DMS 273 (cell line): ENCODE data around the gene CNOT11.
A peak's percentile ranks its signal among the peaks of the same experiment; 100 is the strongest.
"Not testable (repeated sequence)": the region's sequence is repeated elsewhere in the genome, so short reads cannot be mapped to it uniquely, and the experiment has no call there.

ENCODE experiments used
- DNase-seq: peaks from one replicate; lab custom pipeline; 2025; ENCODE audit not compliant: unreplicated experiment; lab: John Stamatoyannopoulos, UW

CNOT11 gene

DNA sequence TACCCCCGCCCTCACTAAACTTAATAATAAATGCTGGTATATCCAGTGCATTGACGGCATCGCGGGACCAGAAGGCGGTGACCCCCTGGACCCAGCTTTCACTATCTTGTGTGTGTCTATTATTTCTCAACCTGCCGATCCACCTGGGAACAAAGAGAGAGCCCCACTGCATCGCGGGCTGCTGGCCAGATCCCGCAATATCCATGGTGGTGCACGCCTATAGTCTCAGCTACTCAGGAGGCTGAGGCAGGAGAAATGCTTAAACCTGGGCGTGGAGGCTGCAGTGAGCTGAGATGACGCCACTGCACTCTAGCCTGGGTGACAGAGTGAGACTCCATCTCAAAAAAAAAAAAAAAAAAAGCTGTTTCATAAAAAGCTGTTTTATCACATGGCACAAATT is 7.8 kb upstream of the CNOT11 start:
- DNase-seq = not testable (repeated sequence)

DNA sequence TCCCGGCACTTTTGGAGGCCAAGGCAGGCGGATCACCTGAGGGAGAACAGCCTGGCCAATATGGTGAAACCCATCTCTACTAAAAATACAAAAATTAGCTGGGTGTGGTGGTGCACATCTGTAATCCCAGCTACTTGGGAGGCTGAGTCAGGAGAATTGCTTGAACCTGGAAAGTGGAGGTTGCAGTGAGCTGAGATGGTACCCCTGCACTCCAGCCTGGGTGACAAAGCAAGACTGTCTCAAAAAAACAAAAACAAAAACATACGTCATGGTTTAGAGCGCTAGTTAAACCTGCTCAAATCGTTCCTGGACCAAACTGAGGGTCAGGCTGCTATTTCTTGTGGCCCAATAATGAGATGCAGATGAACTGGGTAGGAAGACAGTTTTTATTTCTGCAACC is 7.2 kb upstream of the CNOT11 start:
- not testable (repeated sequence) for DNase-seq

DNA sequence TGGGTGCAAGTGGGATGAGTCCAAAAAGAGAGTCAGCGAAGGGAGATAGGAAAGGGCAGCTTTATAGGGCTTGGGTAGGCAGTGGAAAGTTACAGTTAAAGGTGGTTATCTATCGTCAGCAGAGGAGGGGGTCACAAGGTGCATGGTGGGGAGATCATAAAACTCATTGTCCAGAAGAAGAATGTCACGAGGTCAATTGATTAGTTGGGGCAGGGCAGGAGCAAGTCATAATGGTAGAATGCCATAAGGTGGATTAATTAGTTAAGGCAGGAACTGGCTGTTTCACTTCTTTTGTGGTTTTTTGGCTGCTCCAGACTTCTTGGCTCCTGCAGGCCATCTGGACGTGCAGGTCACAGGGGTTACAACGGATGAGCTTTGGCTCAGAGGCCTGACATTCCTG is 3.9 kb upstream of the CNOT11 start:
- not testable (repeated sequence) for DNase-seq

DNA sequence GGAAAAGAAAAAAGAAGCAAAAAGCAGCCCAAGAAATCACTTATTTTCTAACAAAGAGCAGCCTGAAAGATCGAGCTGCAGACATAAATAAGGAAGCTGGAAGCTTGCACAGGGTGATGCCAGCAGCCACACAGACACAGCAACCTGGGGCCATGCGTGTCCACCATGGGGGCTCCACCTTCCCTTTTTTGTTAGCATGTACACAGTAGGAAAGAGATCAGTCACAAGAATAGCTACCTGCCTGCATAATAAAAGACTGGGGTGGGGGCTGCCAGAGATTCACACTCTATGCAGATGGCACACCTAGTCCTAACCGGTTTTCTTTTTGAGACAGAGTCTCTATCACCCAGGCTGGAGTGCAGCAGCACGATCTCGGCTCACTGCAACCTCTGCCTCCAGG is 2.9 kb upstream of the CNOT11 start:
- no peak for DNase-seq

DNA sequence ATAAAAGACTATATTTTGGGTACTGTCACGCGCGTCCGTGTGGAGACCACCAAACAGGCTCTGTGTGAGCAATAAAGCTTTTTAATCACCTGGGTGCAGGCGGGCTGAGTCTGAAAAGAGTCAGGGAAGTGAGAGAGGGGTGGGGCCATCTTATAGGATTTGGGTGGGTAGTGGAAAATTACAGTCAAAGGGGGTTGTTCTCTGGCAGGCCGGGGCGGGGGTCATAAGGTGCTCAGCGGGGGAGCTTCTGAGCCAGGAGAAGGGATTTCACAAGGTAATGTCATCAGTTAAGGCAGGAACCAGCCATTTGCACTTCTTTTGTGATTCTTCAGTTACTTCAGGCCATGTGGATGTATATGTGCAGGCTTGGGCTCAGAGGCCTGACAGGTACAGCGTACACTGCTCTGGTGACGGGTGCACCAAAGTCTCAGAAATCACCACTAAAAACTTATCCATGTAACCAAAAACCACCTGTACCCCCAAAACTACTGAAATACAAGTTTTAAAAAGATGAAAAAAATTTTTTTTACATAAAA is 1.4 kb upstream of the CNOT11 start:
- DNase-seq = not testable (repeated sequence)

DNA sequence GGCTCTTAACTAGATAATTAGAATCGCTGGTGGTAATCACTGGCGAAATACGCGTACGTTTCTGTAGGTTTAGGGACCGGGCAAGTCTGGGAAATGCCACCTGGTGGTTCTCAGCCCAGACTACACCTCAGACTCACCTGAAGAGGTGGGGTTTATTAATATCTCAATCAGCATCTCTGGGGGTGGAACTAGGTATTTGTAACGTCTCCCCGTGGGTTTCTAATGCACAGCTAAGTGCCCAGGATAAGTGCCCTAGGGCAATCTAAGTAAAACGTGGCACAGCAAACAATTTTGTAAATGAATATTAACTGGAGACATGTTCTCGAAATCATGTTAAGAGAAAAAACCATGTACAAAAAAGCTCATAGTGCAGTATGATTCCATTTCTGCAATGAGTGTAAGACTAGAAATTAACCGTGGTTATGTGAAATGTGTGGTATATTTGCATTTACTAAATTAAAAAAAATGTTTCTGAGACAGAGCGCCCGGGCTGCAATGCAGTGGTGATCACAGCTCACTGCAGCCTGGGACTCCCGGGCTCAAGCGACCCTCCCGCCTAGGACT is 760 bp upstream of the CNOT11 start:
- peak; percentile 48 for DNase-seq

DNA sequence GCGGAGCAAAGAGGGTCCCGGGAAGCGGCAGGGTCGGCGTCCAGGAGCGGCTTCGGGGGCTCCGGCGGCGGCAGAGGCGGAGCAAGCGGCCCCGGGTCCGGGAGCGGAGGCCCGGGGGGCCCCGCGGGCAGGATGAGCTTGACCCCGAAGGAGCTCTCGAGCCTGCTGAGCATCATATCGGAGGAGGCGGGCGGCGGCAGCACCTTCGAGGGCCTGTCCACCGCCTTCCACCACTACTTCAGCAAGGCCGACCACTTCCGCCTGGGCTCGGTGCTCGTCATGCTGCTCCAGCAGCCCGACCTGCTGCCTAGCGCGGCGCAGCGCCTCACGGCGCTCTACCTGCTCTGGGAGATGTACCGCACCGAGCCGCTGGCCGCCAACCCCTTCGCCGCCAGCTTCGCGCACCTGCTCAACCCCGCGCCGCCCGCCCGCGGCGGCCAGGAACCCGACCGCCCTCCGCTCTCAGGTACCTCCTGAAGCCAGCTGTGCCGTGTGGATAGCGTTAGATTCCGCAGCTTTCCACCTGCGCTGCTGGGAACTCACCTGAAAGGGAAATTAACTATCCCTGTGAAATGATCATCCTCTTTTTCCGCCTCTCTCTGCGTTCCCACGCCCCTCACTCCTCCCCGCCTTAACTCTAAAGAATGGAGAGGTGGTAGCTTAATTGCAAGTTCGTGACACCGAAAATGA is 472 bp downstream of the CNOT11 start:
- peak; percentile 66 for DNase-seq

DNA sequence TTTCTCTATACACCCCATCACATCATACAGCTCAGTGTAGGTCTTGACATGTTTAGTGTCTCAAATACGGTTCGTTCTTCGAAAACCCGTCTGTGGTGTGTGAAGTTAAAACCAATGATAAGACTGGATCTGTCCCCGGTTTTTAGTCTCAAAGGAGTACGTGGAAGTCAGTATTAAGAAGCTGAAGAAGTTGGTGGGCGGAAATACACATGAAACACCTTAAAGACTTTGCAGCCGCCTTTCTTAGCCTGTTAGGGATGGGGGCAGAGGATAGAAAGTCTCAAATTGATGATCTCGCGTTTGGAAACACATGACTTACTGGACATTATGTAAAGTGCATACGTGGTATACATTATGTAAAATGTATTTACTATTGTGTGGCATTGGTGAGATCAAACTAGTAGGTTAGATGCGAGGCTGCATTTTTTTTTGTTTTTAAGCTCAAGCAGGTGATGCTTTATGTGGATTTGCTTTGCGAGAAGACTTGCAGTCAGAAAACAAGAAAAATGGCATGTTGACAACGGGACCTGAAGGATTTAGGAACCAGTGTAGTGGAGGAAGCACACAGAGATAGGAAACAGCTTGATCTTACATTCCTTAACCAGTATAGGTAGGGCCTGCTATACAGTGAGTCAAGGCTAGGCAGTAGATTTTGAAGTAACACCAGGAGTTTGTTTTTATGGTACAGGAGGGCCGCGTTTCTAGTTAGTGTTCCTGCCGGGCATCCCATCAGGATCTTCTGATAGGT is 1.2 kb downstream of the CNOT11 start:
- peak; percentile 42 for DNase-seq

DNA sequence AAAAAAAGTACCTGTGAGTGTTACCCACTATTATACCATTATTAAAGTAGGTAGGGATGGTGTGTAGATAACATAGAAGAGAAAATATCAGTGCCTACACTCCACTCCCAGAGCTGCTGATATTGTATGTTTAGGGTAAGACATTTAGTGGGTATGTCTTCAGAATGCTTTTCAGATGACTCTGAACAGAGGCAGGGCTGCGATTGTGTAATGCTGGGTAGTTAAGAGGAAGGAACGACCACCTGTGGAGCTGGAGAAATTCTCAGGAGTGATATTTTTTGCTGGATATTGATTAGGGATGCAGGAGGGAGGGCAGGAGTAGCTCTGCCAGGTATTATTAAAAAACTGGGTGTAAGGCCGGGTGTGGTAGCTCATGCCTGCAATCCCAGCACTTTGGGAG is 2.8 kb downstream of the CNOT11 start:
- no peak for DNase-seq

DNA sequence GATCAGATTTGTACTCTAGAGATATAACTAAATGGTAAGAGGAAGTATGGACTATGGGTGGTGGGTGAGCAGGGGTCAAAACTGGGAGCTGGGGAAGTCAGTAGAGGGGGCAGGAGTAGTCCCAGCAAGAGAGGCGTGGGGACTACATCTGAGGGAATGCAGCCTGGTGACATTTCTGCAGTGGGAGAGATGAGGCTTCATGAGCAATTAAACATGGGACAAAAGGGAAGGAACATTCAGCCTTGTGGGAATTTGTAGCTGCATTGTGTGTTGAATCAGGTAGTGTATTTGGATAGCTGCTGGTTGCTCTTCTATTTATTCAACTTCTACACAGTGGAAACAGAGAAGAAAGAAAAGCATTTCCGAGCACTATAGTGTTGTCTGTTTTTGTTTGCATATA is 3.6 kb downstream of the CNOT11 start:
- no peak for DNase-seq

DNA sequence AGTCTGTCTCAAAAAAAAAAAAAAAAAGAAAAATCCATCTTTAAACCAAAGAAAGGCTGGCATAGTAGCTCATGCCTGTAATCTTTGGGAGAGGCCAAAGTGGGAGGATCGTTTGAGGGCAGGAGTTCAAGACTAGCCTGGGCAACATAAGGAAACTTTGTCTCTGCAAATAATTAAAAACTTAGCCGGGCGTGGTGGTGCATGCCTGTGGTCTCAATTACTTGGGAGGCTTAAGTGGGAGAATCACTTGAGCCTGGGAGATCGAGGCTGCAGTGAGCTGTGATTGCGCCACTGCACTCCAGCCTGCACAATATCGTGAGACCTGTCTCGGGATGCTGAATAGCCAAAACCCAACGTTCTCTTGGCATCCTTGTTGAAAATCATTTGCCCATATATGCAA is 6.1 kb downstream of the CNOT11 start:
- DNase-seq = no peak

DNA sequence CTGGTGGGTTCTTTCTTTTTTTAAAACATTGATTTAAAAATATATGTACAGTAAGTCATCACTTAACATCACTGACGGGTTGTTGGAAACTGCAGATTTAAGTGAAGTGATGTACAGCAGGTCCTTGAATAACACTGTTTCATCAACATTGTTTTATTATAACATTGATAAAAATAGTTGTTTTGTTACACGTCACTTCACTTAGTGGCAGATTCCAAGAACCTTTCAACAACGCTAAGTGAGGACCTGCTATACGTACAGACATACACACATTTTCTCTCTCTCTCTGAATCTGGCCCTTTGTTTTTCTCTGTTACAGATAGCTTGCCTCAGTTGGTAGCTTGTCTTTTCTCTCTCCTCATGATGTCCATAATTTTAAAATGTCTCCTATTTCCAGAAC is 9.5 kb downstream of the CNOT11 start:
- no peak for DNase-seq

DNA sequence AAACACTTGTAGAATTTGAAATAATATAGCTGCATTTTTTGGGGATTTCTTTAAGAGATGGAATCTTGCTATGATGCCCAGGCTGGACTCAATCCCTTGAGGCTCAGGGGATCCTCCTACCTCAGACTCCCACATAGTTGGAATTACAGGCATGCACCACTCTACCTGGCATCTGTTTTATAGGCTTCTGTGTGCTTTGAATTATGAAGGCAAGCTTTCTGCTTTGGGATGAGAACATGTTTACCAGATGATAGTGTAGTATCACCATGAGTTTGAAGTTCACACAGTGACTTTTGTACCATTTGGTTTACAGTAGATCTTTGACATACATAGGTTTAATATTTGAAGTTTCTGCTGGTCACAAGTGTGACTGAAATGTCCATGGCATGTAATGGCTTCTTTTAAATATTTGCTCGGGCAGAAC is 10.7 kb downstream of the CNOT11 start:
- no peak for DNase-seq

DNA sequence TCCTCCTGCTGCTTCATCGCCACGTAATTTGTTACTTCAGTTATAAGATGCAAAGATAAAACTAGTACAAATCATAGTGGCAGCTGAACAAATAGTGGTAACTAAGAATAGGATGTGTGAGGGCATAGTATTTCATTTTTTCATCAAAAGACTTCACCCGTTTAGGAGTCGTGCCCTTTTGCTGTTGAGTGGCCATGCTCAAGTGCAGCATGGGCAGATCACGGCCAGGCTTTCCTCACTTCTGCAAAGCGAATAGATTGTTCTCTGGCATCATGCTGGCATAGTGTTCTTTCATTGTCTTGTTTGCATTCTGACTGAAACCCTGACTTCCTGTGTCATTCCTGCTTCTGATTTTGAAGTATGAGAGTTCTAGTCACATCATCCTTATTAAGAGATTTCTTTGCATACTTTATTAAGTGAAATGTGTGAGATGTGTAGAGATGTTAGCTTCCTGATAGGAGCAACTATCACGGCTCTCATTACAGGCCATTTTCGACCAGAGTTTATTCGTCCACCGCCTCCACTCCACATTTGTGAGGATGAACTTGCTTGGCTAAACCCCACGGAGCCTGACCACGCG is 11.8 kb downstream of the CNOT11 start:
- DNase-seq = no peak

DNA sequence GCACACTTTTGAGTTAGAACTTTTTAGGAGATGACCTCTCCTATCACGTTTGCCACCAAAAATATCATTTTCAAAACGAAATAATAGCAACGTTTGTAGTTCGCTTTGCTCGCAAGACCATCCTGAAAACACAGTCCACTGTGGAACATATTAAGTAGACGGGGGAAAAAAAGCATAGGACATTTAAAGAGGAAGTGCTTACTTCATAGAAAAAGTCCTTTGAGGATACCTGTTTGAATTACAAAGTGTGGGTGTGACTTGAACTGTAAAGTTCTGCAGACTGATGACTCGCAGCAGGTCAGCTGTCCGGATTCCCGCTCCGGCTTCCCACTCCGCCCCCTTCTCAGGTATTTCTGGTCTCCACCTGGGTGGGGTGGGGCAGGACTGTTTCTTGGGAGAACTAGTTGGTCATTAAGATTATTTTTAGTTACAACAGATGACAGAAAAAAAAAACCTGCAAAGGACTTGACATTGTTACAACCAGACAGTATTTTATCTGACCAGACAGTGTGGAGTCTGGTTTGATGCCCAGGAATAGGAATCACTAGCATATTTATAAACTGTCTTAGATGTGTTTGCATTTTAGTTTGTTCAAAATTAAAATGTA is 13.3 kb downstream of the CNOT11 start:
- DNase-seq = no peak

DNA sequence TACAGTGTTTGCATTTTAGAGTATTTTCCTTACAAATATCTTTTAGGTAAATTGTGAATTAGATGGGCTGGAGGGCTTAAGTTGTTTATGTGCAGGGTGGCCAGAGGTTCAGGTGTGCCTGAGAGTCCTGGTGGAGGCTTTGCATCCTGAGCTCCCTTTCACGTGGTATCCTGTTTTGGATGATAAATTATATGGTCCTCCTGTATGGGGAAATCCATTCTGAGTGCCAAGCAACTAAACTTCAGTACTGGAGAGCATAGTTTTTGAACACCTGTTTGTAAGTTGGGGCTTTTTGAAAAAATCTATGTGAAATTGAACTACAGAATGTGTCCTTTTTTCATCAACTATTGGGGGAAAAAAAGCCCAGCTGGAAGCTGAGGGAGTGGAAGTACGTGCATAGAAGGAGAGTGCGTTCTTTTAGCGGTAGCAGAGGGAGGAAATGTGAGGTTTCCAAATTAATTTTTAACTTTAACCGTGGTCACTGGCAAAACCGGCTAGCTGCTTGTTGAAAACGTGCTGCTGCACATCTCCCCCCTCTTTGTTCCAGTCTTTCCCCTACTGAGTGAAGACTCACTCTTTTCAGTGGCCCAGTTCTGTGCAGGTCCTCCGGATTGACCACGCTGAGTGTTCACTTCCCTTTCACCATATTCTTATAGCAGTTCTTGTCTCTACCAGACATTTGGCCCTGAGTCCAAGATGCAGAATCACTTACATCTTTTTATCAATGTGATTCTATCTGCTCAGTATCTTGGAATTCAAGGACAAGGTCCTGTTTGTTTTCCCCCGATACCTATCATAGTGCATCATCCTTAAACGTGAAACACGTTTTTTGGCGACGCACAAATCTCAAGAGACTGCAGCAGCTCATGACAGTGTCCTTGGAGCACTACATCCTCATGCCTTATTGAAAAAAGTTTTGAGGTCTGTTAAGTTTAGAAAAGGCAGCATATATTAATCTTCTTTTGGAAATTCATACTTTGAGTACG is 15.3 kb downstream of the CNOT11 start:
- no peak for DNase-seq

DNA sequence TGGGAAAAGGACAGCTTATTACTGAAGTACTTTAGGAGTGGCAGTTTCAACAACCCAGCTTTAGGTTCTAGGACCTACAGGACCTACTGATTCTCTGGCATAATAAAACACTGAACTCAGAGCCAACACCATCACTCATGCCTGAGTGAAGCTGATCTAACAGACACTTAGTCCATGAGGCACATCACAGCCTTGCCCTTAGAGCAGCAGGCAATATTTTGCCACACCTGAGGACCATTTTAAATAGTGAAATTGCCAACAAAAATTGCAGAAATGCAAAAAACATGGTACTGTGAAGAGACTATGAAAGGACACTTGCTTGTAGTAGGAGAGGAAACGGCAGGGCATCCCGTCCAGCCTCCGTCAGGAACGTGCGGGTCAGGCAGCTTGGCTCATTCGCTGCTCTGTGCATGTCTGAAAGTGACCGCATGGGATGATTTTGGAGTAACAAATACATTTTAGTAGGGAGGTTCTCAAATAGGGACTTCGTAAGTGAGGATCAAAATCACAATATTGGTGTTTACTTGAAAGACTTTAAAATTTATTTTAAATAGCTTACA is 18.1 kb downstream of the CNOT11 start:
- no peak for DNase-seq

DNA sequence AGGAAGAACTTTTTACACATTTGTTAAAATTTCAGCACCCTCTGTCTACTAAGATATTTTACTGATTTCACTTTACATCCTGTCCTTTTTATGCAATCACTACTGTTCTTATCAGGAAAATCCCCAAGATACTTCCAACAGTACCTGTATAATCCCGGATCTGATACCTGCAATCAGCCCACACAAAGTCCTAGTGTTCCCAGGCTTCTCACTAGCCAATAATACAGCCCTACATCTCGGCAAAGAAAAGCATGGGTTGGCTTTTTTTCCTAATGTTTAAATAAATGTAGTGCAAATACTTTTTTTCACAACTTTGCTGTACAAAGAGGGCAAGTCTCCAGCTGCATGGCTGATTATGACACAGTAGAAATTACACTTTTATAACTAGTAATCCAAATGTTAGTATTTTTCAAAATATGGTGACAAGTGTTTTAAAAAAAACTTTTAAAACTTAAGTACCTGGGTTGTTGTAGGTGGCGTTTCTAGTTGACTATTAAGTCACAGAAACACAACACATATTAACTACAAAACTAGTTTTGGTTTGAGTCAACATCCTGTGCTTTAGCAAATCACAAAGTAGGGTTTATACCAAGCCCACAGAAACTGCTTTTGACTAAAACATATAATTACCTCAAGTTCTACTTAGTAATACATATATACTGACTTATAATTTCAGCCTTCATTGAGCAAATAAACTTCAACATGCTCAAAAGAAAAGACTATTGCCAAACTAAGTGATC is 19.5 kb downstream of the CNOT11 start:
- no peak for DNase-seq

DNA sequence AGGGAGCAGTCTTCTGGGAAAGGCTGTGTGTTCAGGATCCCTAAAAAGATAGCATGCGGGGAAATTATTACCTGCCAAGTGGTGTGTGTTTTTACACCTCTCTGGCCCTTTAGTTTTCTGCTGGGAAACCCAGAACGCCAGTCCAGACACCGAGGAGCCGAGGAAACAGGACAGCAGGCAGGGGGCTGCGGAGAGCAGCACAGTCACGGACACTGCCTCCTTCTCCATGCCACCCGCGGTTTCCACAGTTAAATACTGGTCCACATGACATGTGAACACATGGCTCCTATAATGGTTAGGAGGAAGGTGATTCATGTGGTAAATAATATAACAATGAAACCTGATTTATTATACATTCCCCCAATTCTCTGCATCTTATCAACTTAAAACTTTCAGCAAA is 20.4 kb downstream of the CNOT11 start:
- DNase-seq = no peak
